Lower leg skin (tissue), 3 donors: ENCODE results near the gene ANKRD33B.

Experiments used
- POLR2A ChIP-seq, 2 donors: fragments of 450-650 bp; IDR thresholded peaks; one replicate each; pipeline ENCODE4 v1.6.1; 2016 to 2017; ENCODE audit warnings: antibody characterized with exemption in 2 of 2, mild to moderate bottlenecking in 1 of 2, moderate library complexity in 1 of 2
- TF ChIP-seq, protein P1 (sequence below), 3 donors: fragments of 450-650 bp; IDR thresholded peaks; one replicate each; pipeline ENCODE4 v1.5.1; 2016; ENCODE audit warnings: antibody characterized with exemption in 3 of 3, mild to moderate bottlenecking in 3 of 3, moderate library complexity in 2 of 3

DNA sequence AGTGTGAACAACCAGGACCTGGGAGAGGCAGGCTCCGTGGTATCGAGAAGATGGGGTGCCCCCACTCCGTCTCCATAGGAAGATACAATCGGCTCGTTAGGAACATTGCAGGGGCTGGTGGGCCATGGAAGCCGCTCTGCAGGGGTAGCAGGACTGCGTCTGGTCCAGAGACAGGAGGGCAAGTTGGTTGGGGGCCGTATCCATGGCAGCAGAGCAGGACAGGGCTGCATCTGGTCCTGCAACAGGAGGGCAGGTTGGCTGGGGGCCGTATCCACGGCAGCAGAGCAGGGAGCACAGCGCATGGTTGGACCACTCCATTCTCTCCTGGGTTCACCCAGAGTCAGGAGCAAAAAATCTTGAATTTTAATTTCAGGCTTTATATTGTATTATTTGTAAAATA lies 98.2 kb downstream of the ANKRD33B start:
- TF ChIP-seq, protein P1, sequence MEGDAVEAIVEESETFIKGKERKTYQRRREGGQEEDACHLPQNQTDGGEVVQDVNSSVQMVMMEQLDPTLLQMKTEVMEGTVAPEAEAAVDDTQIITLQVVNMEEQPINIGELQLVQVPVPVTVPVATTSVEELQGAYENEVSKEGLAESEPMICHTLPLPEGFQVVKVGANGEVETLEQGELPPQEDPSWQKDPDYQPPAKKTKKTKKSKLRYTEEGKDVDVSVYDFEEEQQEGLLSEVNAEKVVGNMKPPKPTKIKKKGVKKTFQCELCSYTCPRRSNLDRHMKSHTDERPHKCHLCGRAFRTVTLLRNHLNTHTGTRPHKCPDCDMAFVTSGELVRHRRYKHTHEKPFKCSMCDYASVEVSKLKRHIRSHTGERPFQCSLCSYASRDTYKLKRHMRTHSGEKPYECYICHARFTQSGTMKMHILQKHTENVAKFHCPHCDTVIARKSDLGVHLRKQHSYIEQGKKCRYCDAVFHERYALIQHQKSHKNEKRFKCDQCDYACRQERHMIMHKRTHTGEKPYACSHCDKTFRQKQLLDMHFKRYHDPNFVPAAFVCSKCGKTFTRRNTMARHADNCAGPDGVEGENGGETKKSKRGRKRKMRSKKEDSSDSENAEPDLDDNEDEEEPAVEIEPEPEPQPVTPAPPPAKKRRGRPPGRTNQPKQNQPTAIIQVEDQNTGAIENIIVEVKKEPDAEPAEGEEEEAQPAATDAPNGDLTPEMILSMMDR (IDR thresholded peaks at IDR 0.05), result no peak
- no peak for TF ChIP-seq POLR2A (IDR thresholded peaks at IDR 0.05)
